GM12878 (cell line): Measurements from ENCODE around the gene TAS2R39. TPM values are rescaled to one million over a fixed set of nuclear protein-coding genes. Genes with fewer than 3 reads are reported as not detected.
"Not testable (repeated sequence)": the region's sequence is repeated elsewhere in the genome, so short reads cannot be mapped to it uniquely, and the experiment has no call there.

Source experiments
- ATAC-seq: fragments of 200-7000 bp; cut with Tn5 transposase; 3 replicates; pipeline ENCODE4 v1.9.1; 2020; ENCODE audit warnings: mild to moderate bottlenecking, moderate library complexity
- BruUV-seq: library from RNA; stranded (reverse); fragments of 400-500 nt; replicated peaks from 2 replicates; lab custom pipeline; 2021; lab: Mats Ljungman, UMichigan
- CTCF ChIA-PET: fragments of 300-600 bp; sonication (Branson Sonifier 250); formaldehyde crosslinking; extraction: SDS; loops from one replicate; lab custom pipeline; 2021; ENCODE audit warnings: inconsistent platforms; lab: Yijun Ruan, JAX
- POLR2A ChIA-PET: fragments of 350-600 bp; formaldehyde crosslinking; extraction: SDS; loops from one replicate; lab custom pipeline; 2021; ENCODE audit warnings: inconsistent platforms; lab: Charles Lee
- RAD21 ChIA-PET: fragments of 300-600 bp; sonication (Branson Sonifier 250); formaldehyde crosslinking; loops from one replicate; lab custom pipeline; 2023; ENCODE audit warnings: antibody characterized with exemption; ENCODE audit not compliant: unreplicated experiment; lab: Charles Lee
- SMC1A ChIA-PET: fragments of 300-600 bp; sonication (Branson Sonifier 250); formaldehyde crosslinking; loops from one replicate; lab custom pipeline; 2023; ENCODE audit not compliant: unreplicated experiment, uncharacterized antibody; lab: Charles Lee
- DNase-seq: peaks from one replicate; pipeline ENCODE4 v3.0.0-alpha.2; 2011; ENCODE audit warnings: low read depth, low spot score
- FAIRE-seq: peaks from 3 replicates; lab custom pipeline; 2011; peaks lifted over from hg19 to GRCh38; lab: Jason Lieb, UNC
- H2AFZ ChIP-seq: 2 replicates; pipeline ENCODE4 v1.6.0; 2011; ENCODE audit warnings: low read depth, low read length, control low read depth; ENCODE audit not compliant: control insufficient read depth
- H3K27ac ChIP-seq: 2 replicates; pipeline ENCODE4 v1.5.1; 2011; ENCODE audit warnings: control low read depth; ENCODE audit not compliant: control insufficient read depth, insufficient read depth
- H3K27me3 ChIP-seq, 2 experiments: replicated peaks in 1 of 2; 2 replicates each; pipeline versions ENCODE4 v1.6.0 to v1.6.1; 2011; ENCODE audit warnings: low read length in 1 of 2; ENCODE audit not compliant: control insufficient read depth in 2 of 2, insufficient read depth in 2 of 2
- H3K36me3 ChIP-seq, 2 experiments: 2 replicates each; pipeline ENCODE4 v1.5.1; 2011; ENCODE audit warnings: low read length in 1 of 2; ENCODE audit not compliant: control insufficient read depth in 2 of 2, insufficient read depth in 2 of 2
- H3K4me1 ChIP-seq: 2 replicates; pipeline ENCODE4 v1.6.1; 2011; ENCODE audit warnings: mild to moderate bottlenecking, low read length, moderate library complexity, mixed read lengths; ENCODE audit not compliant: control insufficient read depth, insufficient read depth
- H3K4me2 ChIP-seq: 2 replicates; pipeline ENCODE4 v1.6.0; 2011; ENCODE audit warnings: control low read depth; ENCODE audit not compliant: control insufficient read depth, insufficient read depth
- H3K4me3 ChIP-seq: fragments of 200-600 bp; sonication (generic); 2 replicates; pipeline ENCODE4 v1.5.1; 2016
- H3K79me2 ChIP-seq: 2 replicates; pipeline ENCODE4 v1.6.0; 2011; ENCODE audit warnings: low read length; ENCODE audit not compliant: control insufficient read depth, insufficient read depth
- H3K9ac ChIP-seq: 2 replicates; pipeline ENCODE4 v1.8.0; 2011; ENCODE audit warnings: low read length, control low read depth, mixed read lengths; ENCODE audit not compliant: control insufficient read depth, insufficient read depth
- H3K9me3 ChIP-seq: replicated peaks from 3 replicates; pipeline ENCODE4 v1.5.1; 2011; ENCODE audit warnings: mild to moderate bottlenecking, low read length; ENCODE audit not compliant: control insufficient read depth, insufficient read depth
- H4K20me1 ChIP-seq: 2 replicates; pipeline ENCODE4 v1.6.0; 2011; ENCODE audit not compliant: control insufficient read depth, insufficient read depth
- CBX5 ChIP-seq: sonication (generic); IDR thresholded peaks from 2 replicates; pipeline ENCODE4 v1.6.1; 2016; ENCODE audit warnings: low read depth, moderate library complexity, mild to moderate bottlenecking, inconsistent platforms
- IRF3 ChIP-seq: fragments of 450-650 bp; IDR thresholded peaks from 2 replicates; pipeline ENCODE4 v1.6.1; 2014; ENCODE audit warnings: mild to moderate bottlenecking
- TARDBP ChIP-seq: IDR thresholded peaks from 2 replicates; pipeline ENCODE4 v1.6.1; 2016; ENCODE audit warnings: borderline replicate concordance
- ZNF217 ChIP-seq: fragments of 450-650 bp; IDR thresholded peaks from 2 replicates; pipeline ENCODE4 v1.6.1; 2017; ENCODE audit warnings: antibody characterized with exemption, mild to moderate bottlenecking
- WGBS: methylation state at CpG from one replicate; pipeline ENCODE4 v1.1.6; 2016; ENCODE audit warnings: low lambda C conversion rate; ENCODE audit not compliant: insufficient replicate concordance, insufficient coverage; ENCODE audit errors: missing lambda C conversion rate; 5-methylcytosine and 5-hydroxymethylcytosine counted together
- in situ Hi-C: fragments of 300-500 bp; cut with MboI; formaldehyde crosslinking; loops from 9 replicates; pipeline ENCODE4 v1.14.3; 2018; ENCODE audit warnings: mixed read lengths
- intact Hi-C: fragments of 100-400 bp; cut with micrococcal nuclease; formaldehyde crosslinking; loops from one replicate; pipeline ENCODE4 v1.14.2; 2022; ENCODE audit not compliant: unreplicated experiment
- polyA plus RNA-seq, 11 experiments: library from polyadenylated mRNA; depleted of rRNA in 4 of 11; unstranded in 6 of 11; stranded (reverse) in 5 of 11; fragments of >200 nt; fragmentation: Nextera tagmentation in 4 of 11; fragmentation: Illumina TruSeq in 1 of 11; extraction: Ambion mirVana in 4 of 11; extraction: Trizol in 1 of 11; gene quantifications; 1 replicate in 1 of 11; 2 replicates in 10 of 11; pipeline versions ENCODE4 v1.2.1 to v1.2.3, GENCODE V29; 2011 to 2016; ENCODE audit warnings: inconsistent platforms in 2 of 11, missing spikeins in 2 of 11, low read depth in 1 of 11
- total RNA-seq, 4 experiments: library from RNA; depleted of rRNA in 3 of 4; stranded (reverse); fragments of >200 nt in 3 of 4; fragmentation: Illumina TruSeq in 1 of 4; extraction: Trizol in 1 of 4; gene quantifications; 2 replicates each; pipeline versions ENCODE4 v1.2.1 to v1.2.3, GENCODE V29; 2013 to 2021

The TAS2R39 gene
- total and polyA plus RNA-seq, 10 of the 15 experiments (the other 5 are each of a cell fraction or from before 2014, with no cell fraction given), result not detected

- intact Hi-C loops (no loop called here), in situ Hi-C loops (no loop called here)
- no peak overlapping the region for H3K4me3 ChIP-seq
- WGBS, result 22% methylated on average over 2 of the region's 2 CpGs
- no peaks in the 10 kb centered on the region for H3K4me1 ChIP-seq
- H3K4me2 ChIP-seq, result no peak overlapping the region
- no peaks in the 10 kb centered on the region; the same call in 2 of the 3 replicates for H3K9me3 ChIP-seq
- BruUV-seq, result no TSS peak
- H3K27ac ChIP-seq, result no peak overlapping the region
- SMC1A ChIA-PET, result no interaction called here
- FAIRE-seq (no peak), DNase-seq (no peak), ATAC-seq (no peak)
- POLR2A ChIA-PET, result no interaction called here
- H2AFZ ChIP-seq, result no peak overlapping the region
- H3K79me2 ChIP-seq, result no peaks in the 10 kb centered on the region
- TF ChIP-seq ZNF217 (no peak), TARDBP (no peak), CBX5 (peak; percentile 28; the same call in 1 of the 2 replicates), IRF3 (no peak)
- H3K27me3 ChIP-seq, result no peaks in the 10 kb centered on the region
- RAD21 ChIA-PET, result no interaction called here
- no peaks in the 10 kb centered on the region for H3K36me3 ChIP-seq
- no peak overlapping the region for H3K9ac ChIP-seq
- no peaks in the 10 kb centered on the region for H4K20me1 ChIP-seq
- CTCF ChIA-PET, result no interaction called here
These were observed 5.7 kb upstream of the TAS2R39 start for GRCh38 chr7:143177374-143178119.

GRCh38 chr7:143180771-143181170 lies 2.4 kb upstream of the TAS2R39 start:
- RAD21 ChIA-PET, DNase-seq, H4K20me1 ChIP-seq, FAIRE-seq, ATAC-seq, POLR2A ChIA-PET, BruUV-seq, H3K9me3 ChIP-seq, H3K9ac ChIP-seq, H2AFZ ChIP-seq, H3K79me2 ChIP-seq, in situ Hi-C loops, H3K4me1 ChIP-seq, H3K36me3 ChIP-seq, SMC1A ChIA-PET, H3K27me3 ChIP-seq, H3K27ac ChIP-seq, H3K4me3 ChIP-seq, H3K4me2 ChIP-seq, intact Hi-C loops: not testable (repeated sequence)
- 44% methylated on average over 3 of the region's 4 CpGs for WGBS
- CTCF ChIA-PET, result interaction anchor here (1.6 kb wide), 1 partner anchor 177 kb away, joined by 4 read pairs; no protein-coding TSS in a partner anchor
